Measurements from ENCODE around the gene S100A10.
A peak's percentile ranks its signal among the peaks of the same experiment; 100 is the strongest.

S100A10 gene, protein sequence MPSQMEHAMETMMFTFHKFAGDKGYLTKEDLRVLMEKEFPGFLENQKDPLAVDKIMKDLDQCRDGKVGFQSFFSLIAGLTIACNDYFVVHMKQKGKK

DNA sequence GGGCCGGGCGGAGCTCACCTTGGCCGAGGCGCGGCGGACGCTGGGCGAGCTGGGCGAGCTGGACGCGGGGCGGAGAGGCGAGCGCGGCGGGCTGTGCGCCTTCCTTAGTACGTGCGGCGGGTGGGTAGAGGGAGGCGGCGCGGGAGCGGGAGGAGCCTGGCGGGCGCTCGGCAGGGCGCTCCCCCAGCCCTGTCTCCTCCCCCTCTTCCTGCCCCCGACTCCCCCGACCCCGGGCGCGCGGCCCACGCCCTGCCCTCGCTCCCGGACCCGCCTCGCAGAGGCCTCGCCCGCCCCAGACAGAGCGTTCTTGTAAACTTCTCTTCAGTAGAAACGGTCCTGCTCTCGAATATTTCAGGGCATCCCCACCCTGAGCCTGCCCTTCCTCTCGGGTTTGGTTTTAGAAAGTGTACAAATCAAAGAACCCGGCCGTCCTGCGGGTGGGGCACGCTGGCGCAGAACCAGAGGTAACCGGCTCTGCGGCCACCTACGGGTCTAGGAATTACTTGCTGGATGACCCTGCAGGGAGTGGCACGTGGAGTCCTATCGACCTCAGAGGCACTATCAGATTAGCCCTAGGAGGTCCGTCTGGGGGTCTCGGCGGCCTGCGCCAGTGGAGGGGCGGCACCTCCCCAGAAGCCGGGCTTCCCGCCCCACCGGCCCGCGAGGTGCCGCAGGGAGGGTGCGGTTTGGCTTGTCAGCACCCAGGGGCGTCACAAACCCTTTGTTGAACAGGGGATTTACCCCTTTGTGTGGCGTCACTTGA lies at the start of gene S100A10:
S100A10 (minus strand) TSS at position 126 of the 763 bp plus-strand sequence. CDS start 7,629 bp downstream, outside the sequence.
- DNase-seq (ENCODE audit: low read depth), result peak; percentile 58

DNA sequence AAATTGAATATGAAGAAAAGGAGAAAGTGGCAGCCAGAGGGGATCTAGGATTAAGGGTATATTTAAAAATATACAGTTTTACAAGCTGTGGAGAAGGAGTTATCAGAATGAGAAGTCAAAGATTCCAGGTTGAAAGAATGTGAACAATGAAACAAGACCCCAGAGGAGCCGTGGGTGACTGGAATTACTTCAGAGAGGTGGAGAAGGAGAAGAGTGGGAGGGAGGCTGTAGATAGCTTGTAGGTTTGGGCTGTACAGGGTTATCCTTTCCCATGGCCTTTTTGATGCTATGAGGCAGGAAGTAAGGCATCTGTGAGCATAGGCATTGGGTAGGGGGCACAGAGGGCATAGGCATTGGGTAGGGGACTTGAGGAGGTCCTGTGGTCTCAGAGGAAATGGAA lies 48.4 kb upstream of the S100A10 start:
- DNase-seq (ENCODE audit: low read depth), result no peak

DNA sequence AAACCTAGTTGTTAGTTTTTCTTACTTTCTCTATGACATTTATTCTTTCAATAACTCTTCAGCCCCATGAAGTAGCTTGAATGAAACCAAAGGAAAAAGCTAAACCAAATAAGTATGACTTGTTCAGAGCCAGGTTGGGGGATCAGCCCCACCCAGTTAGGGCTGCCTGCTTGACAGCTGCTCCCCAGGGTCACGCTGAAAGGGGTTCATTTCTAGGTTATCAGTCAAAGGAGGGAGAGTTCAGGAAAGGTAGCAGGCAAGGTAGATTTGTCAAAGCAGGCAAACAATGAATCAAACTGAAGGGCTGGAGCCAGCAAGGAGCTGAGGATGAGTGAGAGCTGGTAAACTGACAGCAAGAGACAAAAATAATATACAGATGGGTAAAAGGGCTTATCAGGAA lies 46.2 kb upstream of the S100A10 start:
- no peak for DNase-seq (ENCODE audit: low read depth)

DNA sequence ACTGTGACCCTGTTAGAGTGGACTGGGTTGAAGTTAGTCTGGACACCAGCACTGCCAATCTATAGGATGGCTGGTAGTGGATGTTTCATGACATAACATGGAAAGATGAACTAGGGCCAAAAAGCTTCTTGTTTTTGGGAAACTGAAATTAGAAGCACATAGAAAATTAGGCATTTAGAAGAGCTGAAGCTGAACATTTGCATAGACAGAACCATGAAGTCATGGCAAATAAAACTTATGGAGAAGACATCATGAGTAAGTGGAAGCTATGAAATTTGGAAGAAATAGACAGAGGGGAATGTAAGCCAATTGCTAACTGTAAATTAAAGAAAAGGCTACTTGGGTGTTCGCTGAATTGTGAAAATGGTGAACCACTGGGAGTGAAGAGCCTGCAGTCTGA lies 45.8 kb upstream of the S100A10 start:
- DNase-seq (ENCODE audit: low read depth), result no peak

DNA sequence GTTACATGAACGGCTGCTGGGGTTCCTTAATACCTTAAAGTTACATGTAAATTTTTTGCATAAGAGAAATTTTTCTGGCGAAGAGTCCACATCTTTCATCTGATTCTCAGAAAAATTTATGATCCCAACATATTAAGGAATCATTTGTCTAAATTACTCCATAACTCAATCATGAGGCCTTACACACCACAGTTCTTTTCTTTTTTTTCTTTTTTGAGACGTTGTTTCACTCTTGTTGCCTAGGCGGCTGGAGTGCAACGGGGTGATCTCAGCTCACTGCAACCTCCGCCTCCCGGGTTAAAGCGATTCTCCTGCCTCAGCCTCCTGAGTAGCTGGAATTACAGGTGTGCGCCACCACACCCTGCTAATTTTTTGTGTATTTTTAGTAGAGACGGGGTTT lies 45.2 kb upstream of the S100A10 start:
- DNase-seq (ENCODE audit: low read depth), result no peak

DNA sequence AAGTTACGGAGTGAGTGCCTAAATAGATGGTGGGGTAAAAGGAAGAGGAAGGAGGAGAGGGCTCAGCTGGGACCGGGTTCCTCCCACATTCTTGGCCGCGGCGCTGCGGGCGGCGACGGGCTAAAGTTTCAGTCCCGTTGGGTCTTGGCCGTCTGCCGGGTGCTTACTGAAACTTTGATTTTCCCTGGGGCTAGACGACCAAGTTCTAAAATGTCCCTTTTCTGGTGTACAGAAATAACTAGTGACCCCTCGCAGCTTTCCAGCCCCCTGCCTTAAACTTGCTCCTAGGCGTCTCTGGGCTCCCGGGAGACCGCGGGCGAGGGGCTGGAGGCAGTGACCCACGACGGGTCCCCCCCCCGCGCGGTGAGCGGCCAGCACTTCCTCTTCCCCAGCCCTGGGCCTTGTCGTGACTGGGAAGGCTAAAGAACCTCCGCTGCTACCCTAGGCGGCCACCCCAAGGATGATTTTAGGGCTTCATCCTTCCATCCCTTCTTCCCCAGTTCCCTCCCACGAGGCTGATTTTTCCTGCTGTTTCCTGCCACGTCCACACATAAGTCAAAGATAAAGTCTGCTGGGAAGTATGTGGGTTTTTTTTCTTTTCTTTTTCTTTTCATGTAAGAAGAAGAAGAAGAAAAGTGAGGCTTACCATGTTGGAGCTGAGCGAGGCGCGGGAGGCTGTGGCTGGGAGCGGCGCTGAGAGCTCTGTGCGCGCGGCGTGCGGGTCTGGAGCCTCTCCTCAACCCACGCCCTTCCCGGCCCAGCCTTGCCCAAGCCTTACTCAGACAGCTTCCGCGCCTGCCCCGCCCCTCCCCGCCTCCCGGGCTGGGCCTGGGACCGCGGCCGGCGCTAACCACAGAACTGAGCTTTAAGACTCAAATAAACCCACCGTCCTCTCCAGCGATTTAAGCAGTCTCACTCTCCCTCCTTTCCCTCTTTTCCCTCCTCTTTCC lies 42.9 kb upstream of the S100A10 start, which contains the start of gene S100A11:
S100A11 (minus strand) TSS at position 738 of the 950 bp plus-strand sequence; CDS start at position 649, 89 bp downstream.
- peak; percentile 45 for DNase-seq (ENCODE audit: low read depth)

DNA sequence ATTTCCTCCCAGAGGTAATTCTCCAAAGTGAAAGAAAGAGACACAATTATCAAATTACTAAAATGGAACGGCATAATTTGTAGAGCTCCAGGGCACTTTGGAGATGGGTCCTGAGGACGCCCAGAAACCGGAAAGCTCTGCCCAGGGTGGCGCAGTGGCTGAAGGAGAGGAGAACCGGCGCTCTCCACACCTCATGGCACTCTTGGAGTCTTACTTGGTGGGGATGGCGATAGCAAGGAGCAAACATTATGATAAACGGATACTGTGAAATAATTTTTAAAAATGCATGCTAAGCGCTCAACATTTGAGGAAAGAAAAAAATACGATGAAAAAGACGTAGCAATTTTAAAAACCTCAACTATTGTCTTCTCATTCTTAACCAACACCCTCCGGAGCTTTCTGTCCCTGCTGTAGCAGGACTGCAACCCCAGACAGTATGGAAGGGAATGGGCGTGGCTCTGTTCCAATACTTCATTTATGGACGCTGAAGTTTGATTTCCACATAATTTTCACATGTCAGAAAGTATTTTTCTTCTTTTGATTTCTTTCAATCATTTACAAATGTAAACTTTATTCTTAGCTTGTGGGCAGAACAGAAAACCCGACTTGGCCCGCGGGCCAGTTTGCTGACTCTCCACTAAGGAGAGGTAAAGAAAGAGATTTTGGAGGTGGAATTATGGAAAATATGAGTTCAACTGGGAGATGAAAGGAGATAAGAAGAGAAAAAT lies 42.0 kb upstream of the S100A10 start:
- no peak for DNase-seq (ENCODE audit: low read depth)

DNA sequence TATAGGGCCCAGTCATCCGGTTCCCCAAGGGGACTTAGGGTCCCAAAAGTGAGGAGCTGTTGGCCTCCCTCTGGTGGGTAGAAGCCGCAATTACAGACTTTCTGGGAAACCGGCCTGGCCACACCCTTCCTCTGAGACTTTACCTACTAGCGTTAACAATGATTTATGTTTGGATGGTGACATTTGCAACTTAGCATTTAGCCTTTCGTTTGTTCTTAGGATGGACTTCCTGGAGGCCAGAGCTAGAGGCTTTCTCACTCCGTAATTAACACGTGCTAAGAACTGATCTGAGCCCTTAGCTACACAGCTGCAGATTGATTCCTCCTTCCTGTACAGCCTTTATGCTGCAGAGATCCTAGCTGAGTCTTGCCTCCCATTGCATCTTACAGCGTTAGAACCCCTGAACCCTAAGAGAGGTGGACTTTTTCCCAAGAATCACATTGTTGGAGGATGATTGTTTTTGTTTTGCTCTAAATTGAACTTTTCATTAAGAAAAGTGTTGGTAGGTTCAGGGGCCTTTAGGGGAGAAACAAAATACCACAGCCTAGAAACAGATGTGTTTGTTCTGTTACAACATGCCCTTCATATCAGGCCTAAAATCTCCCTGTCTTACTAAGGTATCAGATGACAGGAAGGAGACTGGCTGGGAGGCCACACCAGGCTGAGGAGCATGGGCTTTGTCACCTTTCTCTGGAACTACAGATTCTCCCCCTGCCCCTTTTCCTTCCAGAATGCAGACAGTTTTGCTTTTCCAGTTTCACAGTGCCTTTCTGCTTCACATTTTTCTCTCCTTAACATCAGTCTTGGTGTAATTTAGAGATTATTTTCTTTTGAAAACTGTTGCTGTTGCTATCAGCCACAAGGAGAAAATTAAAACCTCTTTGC lies 41.2 kb upstream of the S100A10 start:
- DNase-seq (ENCODE audit: low read depth), result peak; percentile 32

DNA sequence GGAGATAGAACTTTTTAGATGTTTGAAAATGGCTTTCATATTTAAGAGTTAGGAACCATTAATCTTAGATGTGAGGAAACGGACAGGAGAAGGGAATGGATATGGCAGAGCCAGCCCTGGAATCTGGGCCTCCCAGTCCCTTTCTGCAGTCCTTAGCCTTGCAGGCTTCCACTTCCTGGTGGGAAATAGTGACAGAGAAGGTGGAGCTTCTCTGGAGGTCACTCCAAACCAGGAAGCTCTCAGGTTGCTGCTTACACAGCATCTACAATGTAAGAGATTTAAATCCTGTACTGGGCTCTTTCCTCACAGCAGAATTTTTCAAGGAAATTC lies 40.6 kb upstream of the S100A10 start:
- no peak for DNase-seq (ENCODE audit: low read depth)

DNA sequence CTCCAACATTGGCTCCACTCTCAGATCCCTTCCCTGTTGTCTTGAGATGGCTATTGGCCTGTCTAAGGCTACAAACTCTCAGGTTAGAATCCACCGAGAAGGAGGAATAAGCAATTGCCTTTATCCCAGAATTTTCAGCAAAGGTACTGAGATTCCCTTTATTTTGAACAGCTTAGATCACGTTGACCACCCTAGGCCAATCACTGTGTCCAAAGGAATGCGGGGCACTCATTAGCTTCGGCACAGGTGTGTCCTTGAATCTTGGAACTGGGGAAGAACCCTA lies 36.2 kb upstream of the S100A10 start:
- no peak for DNase-seq (ENCODE audit: low read depth)

DNA sequence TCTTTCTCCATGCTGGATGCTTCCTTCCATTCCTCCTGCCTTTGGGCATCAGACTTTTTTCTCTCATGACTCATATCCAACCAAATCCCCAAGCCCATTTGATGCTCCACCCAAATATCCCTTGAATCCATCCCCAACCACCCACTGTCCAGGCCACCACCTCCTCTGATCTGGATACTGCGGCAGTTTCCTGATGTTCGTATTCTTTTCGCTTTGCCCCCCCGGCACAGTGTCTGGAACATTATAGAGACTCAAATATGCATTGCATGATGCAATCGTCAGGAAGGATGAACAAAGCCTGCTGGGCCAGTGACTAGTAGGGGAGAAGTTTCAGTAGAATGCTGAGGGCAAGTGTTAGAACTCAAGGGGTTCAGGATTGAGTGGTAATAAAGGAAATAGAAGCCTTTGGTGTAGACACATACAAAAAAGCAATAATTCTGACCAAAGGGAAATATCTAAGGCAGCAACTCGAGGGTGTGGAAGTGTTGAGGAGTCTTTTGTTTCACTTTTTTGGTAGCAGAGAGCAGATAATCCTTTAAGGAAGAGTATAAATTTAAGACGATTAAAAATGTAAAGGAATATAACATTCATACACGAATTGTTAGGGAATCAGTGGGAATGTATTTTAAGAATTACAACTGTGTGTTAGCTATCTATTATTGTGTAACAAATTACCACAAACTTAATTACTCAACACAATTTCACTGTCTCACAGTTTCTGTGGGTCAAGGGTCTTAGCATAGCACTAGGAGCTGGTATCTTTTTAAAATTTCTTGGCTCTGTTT lies 35.7 kb upstream of the S100A10 start:
- DNase-seq (ENCODE audit: low read depth), result no peak

DNA sequence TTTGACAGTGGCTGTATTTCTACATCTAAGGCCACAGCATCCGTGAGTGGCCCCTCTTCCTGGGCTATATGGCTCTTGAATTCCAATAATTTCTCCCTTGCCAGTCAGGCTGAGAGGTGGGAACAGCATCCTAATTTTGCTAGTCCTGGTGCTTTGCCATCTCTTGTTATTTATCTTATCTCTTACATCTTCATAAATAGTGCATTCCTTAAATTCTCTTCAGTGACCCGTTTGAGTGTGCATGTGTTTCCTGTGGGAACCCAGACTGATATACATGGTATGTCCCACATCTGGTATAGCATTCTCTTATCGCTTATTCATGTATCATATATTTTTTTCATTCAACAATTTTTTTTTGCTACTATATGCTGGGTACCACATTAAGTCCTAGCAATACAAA lies 33.2 kb upstream of the S100A10 start:
- DNase-seq (ENCODE audit: low read depth), result no peak

DNA sequence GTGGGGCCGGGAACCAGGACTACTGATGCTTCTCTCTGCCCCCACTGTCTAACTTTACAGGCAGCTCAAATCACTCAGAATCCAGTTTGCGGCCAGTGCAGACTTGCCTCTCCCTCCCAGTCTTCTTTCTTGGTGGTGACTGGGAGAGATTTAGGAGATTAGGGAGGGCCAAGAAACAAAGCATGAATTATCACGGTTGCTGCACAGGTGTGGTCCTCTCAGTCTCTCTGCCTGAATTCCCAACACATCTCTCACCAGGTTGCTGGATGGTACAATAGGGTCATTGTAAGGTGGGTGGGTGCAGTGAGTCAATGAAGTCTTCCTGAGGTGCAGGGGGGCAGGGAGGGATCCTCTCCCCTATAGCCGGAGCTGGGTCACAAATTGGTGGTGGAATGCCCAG lies 30.6 kb upstream of the S100A10 start:
- DNase-seq (ENCODE audit: low read depth), result no peak

DNA sequence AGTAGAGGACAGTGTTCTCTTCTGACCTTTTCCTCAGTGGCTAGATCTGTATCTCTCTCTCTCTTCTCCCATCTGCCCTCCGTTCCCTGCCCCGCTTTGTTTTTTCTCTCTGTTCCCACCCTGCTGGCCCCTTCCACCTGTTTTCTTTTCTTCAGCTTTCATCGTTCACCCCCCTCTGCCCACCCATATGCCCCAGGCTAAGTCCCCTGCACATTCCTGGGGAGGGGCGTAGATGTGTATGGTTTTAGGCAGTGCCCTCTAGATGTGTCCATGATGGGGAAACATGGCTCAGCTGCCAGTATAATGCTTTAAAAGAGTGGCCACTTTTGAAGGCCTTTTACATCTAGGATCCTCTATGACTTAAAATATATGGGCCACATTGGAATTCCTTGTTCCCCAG lies 29.6 kb upstream of the S100A10 start:
- DNase-seq (ENCODE audit: low read depth), result no peak

DNA sequence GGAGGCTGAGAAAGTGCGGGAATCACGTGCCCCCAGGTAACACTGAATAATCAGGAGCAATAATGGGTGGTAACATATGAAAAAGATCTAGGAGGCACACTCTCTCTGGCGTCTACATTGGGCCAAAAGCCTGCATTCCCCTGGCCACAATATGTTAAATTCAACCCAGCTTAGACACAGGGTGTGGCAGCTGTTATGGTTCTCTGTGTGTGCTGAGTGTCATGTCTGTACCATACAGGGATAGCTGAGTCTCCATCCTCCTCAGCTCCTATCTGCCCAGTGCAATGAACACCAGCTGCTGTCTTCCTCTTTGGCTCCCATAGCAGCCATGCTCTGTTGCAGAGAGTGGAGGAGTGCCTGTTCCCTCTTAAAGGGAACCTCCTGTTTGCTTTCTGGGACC lies 28.8 kb upstream of the S100A10 start:
- DNase-seq (ENCODE audit: low read depth), result no peak

DNA sequence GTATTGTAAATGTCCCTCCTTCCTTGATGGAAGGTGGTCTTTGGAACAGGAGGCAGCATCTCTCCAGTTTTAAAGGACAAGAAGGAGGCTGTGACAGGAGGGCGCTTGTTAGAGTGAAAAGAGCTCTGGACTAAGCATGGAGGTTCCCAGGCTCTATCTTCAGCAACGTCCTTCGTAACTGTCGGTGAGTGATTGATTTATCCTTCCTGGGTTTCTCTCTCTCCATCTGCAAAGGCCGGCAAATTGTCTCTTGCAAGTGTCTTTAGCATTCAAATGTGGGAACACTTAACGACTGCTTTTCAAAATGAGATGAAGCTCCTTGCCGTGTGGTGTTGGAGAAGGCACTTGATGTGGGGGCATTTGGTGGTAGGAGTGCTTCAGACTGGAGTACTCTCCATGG lies 27.9 kb upstream of the S100A10 start:
- no peak for DNase-seq (ENCODE audit: low read depth)

DNA sequence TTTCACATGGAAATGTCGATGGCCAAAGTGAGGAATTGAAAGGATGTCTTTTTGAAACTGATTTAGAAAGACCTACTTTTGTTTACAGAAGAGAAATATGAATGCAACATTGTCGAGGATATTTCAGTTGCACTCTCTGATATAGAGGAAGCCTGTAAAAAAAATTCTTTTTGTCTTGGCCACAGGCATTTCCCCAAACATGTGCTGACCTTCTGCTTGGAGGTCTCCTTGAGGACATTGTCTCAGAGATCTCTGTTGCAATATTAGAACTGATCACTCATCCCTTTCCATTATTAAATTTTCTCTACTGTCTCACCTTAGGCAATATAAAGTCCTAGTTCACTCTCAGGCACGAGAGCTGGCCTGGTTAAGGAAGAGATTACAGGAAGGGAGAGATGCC lies 27.2 kb upstream of the S100A10 start:
- DNase-seq (ENCODE audit: low read depth), result no peak

DNA sequence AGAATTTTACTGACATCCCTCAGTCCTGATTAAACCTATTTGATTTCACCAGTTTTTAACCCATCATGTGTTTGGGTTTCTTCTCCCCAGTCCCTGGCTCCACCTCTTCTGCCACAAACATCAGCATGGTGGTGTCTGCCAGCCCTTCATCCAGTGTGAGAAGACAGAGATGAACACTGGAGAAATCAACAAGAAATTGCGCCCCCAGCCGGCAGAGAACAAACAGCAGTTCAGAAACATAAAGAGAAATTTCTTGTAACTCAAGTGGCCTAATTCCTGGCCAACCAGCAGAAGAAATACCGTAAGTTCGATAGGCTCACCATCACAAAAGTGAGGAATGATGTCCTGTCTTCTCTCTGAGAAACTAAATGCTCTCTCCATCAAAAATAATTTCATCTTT lies 24.9 kb upstream of the S100A10 start:
- DNase-seq (ENCODE audit: low read depth), result no peak

DNA sequence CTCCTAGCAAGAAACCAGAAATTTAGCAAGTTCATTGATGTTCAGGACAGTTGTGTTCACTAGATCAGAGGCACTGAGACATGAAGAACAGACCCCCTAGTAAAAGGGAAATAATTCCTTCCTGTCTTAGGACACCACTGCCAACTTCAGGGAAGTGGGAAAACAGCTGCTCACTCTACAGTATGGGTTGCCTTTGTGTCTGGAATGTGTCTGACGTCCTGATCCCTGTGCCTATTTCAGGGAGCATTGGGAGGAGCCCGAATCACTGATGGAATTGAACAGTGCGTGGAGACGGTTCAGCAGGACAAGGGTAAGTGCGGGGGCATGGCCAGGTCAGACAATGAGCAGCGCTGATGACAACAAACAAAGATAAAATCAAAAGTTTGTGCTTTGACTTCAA lies 22.1 kb upstream of the S100A10 start:
- DNase-seq (ENCODE audit: low read depth), result no peak

DNA sequence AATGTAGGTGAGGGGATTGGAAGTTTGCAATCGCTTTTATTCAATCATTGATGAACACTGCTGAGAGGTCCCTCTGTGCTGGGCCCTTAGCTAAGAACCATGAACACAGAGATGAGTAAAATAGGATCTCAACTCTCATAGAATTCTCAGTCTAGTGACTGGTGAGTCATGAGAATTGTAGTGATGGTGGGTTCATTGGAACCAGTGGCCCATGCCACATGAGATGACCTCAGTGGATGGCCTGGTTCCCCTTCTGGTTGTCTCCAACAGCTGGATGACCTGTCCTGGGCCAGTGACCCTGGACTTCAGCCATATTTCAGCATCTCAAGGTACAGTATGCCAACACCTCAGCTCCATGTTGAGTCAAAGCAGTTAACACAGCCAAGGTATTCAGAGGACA lies 21.3 kb upstream of the S100A10 start:
- DNase-seq (ENCODE audit: low read depth), result no peak

All from activated gamma-delta T cell treated with anti-CD3 and anti-CD28 coated beads, Interleukin-2, amount 50 U/mL, for 16 hours (primary cell).